Muscle of back (tissue), 11 donors: Measurements from ENCODE around the gene TUG1. TPM values are rescaled to one million over a fixed set of nuclear protein-coding genes. Genes with fewer than 3 reads are reported as not detected.

Experiments
- DNase-seq, 3 donors: peaks; one replicate each; pipeline versions ENCODE4 v3.0.0 to v3.0.0-alpha.2; 2013
- polyA plus RNA-seq, 10 donors: library from polyadenylated mRNA; unstranded; fragments of 120-200 nt; gene quantifications; one replicate each; pipeline ENCODE4 v1.2.1, GENCODE V29; 2013; ENCODE audit not compliant: insufficient read length in 10 of 10

TUG1 gene
- polyA plus RNA-seq, 10 donors = 91.5 to 135 (median 123) TPM

- DNase-seq = no peak
Observed at GRCh38 chr22:30946354-30946753, 22.7 kb upstream of the TUG1 start.

- no peak for DNase-seq
Observed at GRCh38 chr22:30947173-30947815, 21.8 kb upstream of the TUG1 start.

GRCh38 chr22:30947816-30948454, 21.1 kb upstream of the TUG1 start:
- DNase-seq = peak; percentile 42 to 78 (median 66)

- DNase-seq = no peak
Observed at GRCh38 chr22:30948930-30949342, 20.1 kb upstream of the TUG1 start.

- no peak for DNase-seq
Observed at GRCh38 chr22:30949934-30950660, 19.0 kb upstream of the TUG1 start.

- peak in 1 of 3 donors; percentile 37 for DNase-seq
Observed at GRCh38 chr22:30953206-30953605, 15.9 kb upstream of the TUG1 start.

- DNase-seq = no peak
Observed at GRCh38 chr22:30955153-30955552, 13.9 kb upstream of the TUG1 start.

GRCh38 chr22:30964858-30965257, 4.2 kb upstream of the TUG1 start:
- no peak for DNase-seq

- DNase-seq = no peak
Observed at GRCh38 chr22:30968015-30968923, 796 bp upstream of the TUG1 start, which contains the start of gene MORC2. Gene MORC2, minus strand, starts transcription at chr22:30968774. Its CDS starts 885 bp downstream, at chr22:30967889.

- peak in 1 of 3 donors; percentile 48 for DNase-seq
Observed at GRCh38 chr22:30969532-30970355, 679 bp downstream of the TUG1 start.

- DNase-seq = no peak
Observed at GRCh38 chr22:30970356-30970746, 1.3 kb downstream of the TUG1 start.

- DNase-seq = no peak
Observed at GRCh38 chr22:30978304-30978962, 9.4 kb downstream of the TUG1 start.

GRCh38 chr22:30979932-30980331, 10.9 kb downstream of the TUG1 start:
- no peak for DNase-seq

GRCh38 chr22:30982512-30982911, 13.4 kb downstream of the TUG1 start:
- no peak for DNase-seq

GRCh38 chr22:30984317-30984716, 15.3 kb downstream of the TUG1 start:
- no peak for DNase-seq

- no peak for DNase-seq
Observed at GRCh38 chr22:30985561-30986208, 16.6 kb downstream of the TUG1 start.

GRCh38 chr22:30989474-30989873, 20.4 kb downstream of the TUG1 start:
- DNase-seq = no peak

GRCh38 chr22:30990690-30991089, 21.6 kb downstream of the TUG1 start:
- no peak for DNase-seq

GRCh38 chr22:30992565-30992964, 23.5 kb downstream of the TUG1 start:
- no peak for DNase-seq

- no peak for DNase-seq
Observed at GRCh38 chr22:30994960-30995359, 25.9 kb downstream of the TUG1 start.
